ENCODE data around the gene FAM237A.

FAM237A gene

GRCh38 chr2:206692971-206693370 lies 50.7 kb downstream of the FAM237A start:
- no peak for DNase-seq

GRCh38 chr2:206693399-206694137 lies 51.3 kb downstream of the FAM237A start:
- DNase-seq = no peak

DNA sequence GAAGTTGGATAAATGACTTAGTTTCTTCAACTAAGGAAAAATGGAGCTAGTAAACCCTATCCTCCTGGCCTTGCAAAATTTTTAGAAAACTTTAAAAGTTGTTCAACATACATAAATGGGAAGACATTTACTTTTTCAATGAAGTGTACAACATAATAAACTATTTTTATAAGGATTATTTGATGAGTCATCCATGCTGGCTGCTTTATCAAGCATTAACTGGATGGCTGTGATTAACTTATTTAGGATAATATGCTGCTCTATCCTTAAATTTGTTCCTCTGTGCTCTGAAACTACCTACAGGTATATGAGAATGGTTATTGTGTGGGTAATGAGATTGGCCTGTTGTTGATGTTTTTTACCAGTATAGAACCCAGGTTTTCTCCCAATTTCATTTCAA lies 54.6 kb downstream of the FAM237A start:
- DNase-seq = no peak

GRCh38 chr2:206698811-206699210 lies 56.5 kb downstream of the FAM237A start:
- DNase-seq = no peak

Data from activated naive CD4-positive, alpha-beta T cell (primary cell).